NCI-H2227 (cell line): ENCODE data around the gene VAMP2.

Experiments
- DNase-seq: peaks from one replicate; lab custom pipeline; 2025; ENCODE audit not compliant: unreplicated experiment; lab: John Stamatoyannopoulos, UW

The VAMP2 gene

DNA sequence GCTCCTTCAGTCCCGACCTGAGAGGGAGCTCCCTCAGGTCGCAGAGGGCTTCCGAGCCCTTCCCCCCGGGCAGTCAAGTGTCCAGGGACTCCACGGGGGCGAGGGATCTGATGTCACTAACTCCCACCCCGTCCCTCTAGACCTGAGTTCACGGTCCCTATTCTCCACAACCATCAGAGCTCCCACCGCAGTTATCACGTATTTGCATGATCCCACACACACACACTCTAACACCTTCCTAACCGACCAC is 6.8 kb downstream of the VAMP2 start:
- no peak for DNase-seq

DNA sequence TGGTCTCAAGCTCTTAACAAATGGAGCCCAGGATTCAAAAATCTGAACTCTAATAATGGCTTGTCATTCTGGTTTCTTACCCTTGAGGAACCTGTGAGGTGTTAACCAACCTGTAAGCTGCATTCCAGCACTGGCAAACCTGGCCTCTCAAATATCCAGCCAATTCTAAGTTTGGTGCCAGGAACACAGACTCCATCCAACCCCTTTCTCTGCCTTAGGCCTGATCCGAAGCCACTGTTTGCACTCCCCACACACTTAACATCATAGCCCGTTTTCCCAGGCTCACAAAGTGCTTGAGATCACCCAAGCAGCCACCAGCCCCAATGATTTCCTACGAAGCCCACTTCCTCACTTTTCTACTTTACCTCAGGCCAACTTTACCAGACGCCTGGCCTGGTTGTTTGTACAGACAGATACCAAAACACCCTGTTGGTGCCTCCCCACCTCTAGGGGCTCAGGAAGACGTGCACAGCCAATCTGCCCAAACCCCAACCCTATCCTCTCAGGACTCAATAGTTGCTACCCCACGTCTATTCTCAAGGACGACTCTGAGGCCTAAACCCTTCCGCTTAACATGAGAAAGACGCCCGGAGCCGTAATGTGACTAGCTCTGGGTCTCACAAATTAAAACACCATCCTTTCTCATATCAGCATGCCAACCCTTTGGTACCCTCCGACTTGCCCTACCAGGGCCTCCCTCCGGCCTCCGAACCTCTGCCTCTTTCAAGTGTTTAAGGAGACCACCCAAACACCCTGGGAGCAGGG is 7.3 kb downstream of the VAMP2 start:
- DNase-seq, result no peak

DNA sequence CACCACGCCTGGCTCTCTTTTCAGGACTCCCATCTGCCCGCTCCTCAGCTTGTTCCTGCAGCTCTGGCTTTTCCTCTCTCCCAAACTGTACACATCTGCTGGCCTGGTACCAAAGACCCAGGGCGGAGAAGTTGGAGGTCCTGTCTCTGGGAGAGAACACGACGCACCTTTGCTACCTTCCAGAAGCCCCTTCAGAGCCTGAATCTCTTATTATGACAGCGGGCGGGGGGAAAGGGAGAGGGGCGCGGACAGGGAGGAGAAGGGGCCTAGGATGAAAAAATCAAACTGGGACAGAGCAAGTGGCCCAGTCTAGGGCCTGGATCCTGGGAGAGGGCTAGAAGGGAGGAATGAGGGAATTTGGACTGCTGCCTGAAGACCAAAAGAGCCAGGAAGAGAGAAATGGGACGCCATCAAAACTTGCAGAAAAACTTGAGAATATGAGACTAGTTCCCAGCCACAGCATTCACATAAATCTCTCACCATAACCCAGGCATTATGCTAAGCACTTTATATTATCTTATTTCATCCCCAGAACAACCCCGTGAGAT is 8.1 kb downstream of the VAMP2 start:
- no peak for DNase-seq

GRCh38 chr17:8153957-8154607 is 8.7 kb downstream of the VAMP2 start:
- peak; percentile 89 for DNase-seq

DNA sequence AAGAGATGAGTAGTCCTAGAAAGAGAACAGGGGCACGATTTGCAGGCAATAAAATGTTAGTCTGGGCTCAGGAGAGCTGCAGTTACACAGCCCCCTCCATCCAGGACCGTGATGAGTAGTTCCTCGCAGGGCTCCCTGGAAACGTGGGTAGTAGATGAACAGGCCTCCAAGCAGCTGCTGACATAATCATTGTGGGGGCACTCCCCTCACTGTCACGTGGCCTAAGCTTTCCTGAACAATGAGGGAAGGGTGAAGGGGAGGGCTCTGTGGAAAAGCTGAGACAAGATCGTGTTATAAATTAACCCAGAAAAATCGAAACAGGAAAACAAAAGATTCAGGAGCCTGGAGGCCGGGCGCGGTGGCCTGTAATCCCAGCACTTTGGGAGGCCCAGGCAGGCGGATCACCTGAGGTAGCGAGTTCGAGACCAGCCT is 9.2 kb downstream of the VAMP2 start:
- DNase-seq, result peak; percentile 65

GRCh38 chr17:8153031-8153451 is 9.7 kb downstream of the VAMP2 start:
- no peak for DNase-seq

DNA sequence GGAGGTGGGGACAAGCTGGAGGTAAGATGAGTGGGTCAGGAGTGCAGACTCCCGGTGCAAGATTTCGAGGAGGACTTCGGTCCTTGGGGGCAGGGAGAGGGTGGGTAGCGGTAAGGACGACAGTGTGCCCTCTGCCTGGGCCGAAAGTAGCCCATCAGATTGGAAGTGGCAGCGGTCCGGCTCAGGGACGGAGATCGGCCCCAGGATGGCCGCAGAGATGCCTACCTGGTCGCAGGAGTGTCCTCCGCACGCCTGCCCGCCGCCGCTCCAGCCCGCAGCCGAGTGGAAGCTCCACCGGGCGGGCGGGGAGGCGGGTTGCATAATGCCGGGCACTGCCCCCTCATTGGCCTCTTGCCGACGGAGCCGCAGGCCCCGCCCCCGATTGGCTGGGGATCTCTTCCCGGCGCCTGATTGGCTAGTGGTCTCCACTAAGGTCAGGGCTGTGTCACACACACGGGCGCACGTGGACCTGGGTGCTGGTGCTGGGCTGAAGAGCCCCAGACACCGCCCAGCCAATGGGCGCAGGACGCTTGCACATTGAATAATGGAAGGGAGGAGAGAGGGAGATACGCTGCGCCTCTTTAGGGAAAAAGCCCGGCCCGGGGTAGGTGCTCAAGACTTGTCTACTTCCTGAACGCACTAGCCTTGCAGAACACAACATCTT is 10.5 kb downstream of the VAMP2 start, which contains the start of gene PER1:
Gene PER1 (minus strand): TSS at position 293 of the 664 bp plus-strand sequence. CDS start 1,698 bp downstream, outside the sequence.
- peak; percentile 96 for DNase-seq

DNA sequence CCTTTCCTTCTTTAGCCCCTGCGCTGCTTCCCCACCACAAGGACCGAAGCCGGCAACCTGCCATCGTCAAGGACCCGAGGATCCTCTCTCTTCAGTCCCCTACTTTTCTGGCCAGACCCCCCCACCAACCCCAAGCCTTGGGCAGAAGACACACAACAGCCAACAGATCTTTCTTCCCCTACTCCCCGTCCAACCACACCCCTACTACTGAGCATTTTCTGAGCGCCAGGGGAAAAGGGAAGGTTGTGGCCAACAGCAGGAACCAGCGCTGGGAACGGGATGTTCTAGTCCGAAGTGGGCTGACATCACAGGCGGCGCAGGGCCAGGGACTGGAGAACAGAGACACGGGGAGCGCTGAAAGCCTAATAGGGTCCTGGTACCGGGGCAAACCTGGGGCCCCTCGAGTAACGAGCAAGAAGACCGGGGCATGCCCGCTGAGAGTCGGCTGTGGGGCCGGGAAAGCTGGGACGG is 11.1 kb downstream of the VAMP2 start:
- peak; percentile 45 for DNase-seq

DNA sequence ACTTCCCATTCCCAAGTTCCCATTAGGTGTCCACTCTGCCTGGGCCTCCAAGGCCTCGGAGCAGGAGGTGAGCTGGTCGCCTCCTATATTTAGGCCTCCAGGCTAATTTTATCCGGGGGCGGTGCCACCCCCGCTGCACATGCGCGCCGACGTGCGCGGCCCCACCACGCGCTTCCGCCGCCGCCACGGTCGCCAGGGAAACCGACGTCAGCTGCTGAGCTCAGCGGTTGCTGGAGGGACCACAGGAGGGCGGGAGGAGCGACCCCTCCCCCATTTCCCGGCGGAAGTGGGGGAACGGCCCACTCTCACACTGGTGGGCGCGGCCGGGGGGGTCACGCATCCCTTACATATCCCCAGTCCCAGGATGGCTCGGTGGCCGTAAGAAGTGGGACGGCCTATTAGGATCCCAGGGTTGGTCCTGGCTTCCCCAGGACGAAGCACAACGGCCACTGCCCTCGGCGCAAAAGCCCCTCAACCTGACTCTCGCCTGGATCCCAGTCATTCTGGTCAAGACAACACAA is 11.6 kb downstream of the VAMP2 start:
- DNase-seq, result peak; percentile 91

DNA sequence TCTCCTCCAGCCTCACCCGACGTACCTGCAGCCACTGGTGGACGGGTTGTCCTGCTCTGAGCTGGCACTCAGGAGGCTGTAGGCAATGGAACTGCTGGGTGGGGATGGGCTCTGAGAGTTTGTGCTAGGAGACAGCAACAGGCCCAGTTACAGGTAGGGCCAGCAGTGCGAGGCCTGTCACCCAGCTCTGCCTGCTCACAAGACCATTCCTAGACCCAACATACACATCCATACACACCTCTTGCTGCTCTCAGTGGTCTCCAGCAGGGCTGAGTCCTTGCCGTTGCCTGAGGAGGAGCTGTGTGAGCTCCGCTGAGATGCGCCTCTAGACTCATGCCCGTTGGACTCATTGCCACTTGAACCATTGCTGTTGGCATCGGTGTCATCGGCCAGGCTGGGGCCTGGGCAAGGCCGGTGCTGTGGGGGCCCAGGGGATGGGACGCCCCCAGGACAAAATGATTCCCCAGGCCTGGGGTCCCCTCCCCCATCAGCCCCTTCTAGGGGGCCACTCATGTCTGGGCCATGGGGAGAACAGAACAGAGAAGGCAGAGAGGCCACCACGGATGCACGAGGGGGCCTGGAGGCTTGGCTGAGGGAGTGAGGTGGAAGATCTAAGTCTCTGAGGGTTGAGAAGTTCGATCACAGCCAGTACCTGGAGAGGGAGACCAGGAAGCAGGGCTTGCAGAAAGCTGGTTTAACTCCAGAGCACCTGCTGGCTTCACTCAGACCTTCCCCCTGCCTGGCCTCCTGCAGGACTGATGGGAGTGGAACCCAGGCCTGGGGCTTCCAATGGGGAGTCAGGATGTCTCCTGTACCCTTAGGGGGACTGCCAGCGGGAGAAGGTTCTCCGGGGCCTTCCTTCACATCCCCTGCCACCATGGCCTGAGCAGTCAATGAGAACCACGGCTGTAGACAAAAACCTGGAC is 12.3 kb downstream of the VAMP2 start:
- DNase-seq, result no peak

DNA sequence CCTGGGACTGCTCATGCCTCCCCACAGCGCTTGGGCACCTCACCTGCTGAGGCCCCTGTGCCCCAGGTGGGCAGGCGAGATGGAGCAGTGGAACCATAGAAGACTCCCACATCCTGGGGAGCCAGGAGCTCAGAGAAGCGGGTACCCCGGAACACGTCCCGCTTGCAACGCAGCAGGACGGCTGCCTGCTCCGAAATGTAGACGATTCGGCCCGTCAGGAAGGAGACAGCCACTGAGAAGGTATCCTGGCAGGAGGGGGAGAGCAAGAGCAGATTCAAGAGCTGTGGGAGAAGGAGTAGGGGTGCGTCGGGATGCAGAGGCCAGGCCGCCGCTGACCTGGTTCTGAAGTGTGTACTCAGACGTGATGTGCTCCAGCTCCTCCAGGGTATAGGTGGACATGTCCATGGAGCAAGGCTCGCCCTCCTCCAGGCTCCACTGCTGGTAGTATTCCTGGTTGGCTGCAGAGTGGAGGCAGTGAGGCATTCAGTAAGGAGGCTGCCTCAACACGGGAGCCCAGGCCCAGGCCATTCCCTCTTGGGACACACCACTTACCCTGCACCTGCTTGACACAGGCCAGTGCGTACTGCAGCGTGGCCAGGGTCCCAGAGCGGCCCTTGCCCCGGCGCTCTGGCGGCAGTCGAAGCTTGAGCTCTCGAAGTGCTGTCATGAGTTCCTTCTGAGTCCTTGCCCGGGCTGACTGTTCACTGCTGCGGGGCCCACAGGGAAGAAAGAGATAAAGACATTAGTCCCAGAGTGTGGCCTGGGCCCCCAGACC is 13.1 kb downstream of the VAMP2 start:
- no peak for DNase-seq

DNA sequence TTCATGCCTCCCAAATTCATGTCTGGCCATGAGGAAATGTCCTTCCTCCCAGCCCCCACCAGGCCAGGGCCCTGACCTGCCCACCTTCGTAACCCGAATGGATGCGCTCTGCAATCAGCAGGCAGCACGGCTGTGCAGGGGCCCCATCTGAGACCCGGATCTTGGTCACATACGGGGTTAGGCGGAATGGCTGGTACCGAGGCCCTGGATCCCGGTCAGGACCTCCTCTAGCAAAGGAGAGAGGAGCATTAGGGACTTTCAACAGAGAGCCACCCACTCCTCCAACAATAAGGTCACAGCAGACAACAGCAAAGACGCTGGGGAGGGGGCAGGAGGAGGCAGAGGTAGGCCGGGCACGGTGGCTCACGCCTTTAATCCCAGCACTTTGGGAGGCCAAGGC is 14.2 kb downstream of the VAMP2 start:
- DNase-seq, result no peak

- no peak for DNase-seq
Observed at GRCh38 chr17:8147805-8148404, 14.8 kb downstream of the VAMP2 start.

DNA sequence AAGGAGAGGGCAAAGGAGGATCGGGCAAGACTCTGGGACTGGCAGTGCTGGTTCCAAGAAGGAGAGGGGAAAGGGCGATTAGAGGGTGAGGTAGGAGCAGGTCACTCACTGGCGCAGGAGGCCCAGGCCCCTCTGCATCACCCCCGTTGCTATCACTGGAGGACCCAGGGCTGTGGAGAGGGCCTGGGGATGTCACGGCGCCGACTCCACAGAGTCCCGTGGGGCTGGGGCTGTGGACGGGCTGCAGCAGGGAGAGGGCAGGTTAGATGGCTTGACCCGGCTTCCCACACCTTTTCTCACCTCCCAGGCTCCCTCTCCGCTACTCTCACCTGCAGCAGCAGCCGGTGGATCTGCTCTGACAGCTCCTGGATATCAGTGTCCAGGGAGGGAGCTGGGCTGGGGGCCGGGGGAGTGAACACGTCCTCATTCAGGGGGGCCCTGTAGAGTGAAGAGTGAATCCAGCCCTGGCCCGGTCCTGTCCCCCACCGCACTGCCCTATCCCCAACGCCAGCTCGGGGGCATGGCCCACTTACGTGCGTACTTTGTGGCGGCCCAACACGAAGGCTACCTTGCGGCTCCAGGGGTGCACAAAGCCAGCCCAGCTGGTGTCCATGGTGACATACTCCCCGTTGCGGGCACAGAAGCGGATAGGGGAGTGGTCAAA is 15.5 kb downstream of the VAMP2 start:
- DNase-seq, result no peak

DNA sequence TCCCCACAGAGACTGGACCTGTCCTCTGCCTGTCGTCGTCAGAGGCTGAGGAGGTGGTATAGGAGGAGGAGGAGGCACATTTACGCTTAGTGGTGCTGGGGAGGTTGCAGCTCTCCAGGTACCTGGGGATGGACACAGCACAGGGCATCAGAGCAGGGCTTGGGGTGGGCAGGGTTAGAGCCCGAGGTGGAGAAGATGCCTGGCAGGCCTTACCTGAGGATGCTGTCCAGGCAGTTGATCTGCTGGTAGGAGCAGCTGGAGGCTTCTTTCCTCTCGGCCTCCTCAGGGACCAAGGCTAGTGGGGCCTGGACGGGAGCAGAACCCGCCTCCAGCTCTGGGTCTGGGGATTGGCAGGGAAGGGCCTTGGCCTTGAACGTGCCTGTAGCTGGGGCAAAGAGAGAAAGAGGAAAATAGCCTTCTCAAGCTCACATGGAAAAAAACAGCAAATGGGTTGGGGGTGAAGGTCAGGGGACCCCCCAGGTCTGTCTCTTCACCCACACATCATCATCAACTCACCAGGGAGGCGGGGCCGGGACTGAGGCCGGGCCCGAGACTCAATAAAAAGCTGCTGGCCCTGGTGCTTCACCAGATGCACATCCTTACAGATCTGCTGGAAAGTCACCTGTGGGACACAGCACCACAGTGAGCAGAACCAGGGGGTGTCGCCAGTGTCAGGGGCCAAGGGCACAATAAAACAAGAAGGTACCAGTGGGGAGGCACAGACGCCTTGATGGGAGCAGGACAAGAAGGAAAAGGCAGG is 16.2 kb downstream of the VAMP2 start:
- no peak for DNase-seq

- no peak for DNase-seq
Observed at GRCh38 chr17:8145811-8146210, 16.9 kb downstream of the VAMP2 start.

GRCh38 chr17:8144401-8145231 is 18.1 kb downstream of the VAMP2 start:
- no peak for DNase-seq
